Stimulated activated naive CD8-positive, alpha-beta T cell treated with anti-CD3 and anti-CD28 coated beads, Interleukin-15, Interleukin-2, amounts not matched to agents 100 U/mL and 50 U/mL, for 24 hours (primary cell): ENCODE results near the gene ANKRD53.
A peak's percentile ranks its signal among the peaks of the same experiment; 100 is the strongest.
"Not testable (repeated sequence)": the region's sequence is repeated elsewhere in the genome, so short reads cannot be mapped to it uniquely, and the experiment has no call there.

Source experiments
- ATAC-seq: fragments of 150-1000 bp; cut with Tn5 transposase; one replicate; pipeline ENCODE4 v1.10.0; 2021
- DNase-seq: peaks from one replicate; pipeline ENCODE4 v3.0.0; 2021

The ANKRD53 gene

DNA sequence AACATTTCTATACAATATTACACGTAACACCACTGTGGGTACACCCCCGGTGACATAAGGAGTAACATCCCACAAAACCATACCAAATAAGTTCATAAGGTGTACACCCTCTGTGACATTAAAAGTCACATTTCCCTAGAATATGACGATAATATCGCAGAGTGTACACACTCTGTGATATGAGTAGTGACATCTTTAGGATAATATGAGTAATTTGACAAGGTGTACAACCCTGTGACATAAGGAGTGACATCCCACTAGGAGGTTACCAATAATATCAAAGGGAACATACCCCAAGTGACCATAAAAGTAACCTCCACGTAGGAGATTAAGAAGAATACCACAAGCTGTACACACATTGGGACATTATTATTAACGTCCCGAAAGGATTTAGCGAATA, 40.2 kb downstream of the ANKRD53 start:
- ATAC-seq (peak; percentile 28), DNase-seq (no peak)

- ATAC-seq, DNase-seq: not testable (repeated sequence)
These were observed 41.6 kb downstream of the ANKRD53 start for GRCh38 chr2:71019989-71020388.

DNA sequence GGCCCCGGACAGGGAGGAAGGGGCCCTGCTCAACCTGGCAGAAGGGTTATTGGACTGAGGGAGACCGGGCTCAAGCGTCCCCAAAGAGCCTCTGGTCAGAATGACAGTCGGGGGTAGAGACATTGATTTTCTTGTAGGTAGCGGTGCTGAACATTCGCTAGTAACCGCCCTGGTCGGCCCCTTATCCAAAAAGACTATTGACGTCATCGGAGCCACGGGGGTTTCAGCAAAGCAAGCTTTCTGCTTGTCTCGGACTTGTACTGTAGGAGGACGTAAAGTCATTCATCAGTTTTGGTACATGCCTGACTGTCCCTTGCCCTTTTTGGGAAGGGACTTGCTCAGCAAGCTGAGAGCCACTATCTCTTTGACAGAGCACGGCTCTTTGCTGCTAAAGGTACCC, 43.0 kb downstream of the ANKRD53 start:
- DNase-seq, ATAC-seq: not testable (repeated sequence)

DNA sequence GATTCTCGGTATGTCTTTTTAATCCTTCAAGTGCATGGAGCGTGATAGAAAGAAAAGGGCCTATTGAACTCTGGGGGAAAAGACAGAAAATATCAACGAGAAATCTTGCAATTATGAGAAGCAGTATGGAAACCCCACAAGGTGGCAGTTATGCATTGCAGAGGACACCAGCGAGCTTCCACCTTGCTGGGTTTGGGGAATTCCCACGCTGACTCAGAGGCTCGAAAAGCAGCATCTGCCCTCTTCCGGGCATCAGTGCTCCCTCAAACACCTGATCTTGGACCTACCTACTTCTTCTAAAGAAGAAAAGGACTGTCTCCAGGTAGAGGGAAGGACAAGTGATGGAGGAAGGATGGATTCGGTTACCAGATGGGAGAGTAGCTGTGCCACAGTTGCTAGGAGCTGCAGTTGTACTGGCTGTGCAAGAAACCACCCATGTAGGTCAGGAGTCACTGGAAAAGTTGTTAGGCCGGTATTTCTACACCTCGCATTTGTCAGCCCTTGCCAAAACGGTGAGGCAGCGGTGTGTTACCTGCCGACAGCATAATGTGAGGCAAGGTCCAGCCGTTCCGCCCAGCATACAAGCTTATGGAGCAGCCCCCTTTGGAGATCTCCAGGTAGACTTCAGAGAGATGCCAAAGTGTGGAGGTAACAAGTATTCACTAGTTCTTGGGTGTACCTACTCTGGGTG, 45.3 kb downstream of the ANKRD53 start:
- not testable (repeated sequence) for ATAC-seq
- DNase-seq = peak; percentile 71
